GM12878 (cell line): ENCODE data around the gene COL6A1. TPM values are rescaled to one million over a fixed set of nuclear protein-coding genes. Genes with fewer than 3 reads are reported as not detected.

ENCODE experiments used
- ATAC-seq: fragments of 200-7000 bp; cut with Tn5 transposase; 3 replicates; pipeline ENCODE4 v1.9.1; 2020; ENCODE audit warnings: mild to moderate bottlenecking, moderate library complexity
- BruUV-seq: library from RNA; stranded (reverse); fragments of 400-500 nt; replicated peaks from 2 replicates; lab custom pipeline; 2021; lab: Mats Ljungman, UMichigan
- CTCF ChIA-PET: fragments of 300-600 bp; sonication (Branson Sonifier 250); formaldehyde crosslinking; extraction: SDS; loops from one replicate; lab custom pipeline; 2021; ENCODE audit warnings: inconsistent platforms; lab: Yijun Ruan, JAX
- POLR2A ChIA-PET: fragments of 350-600 bp; formaldehyde crosslinking; extraction: SDS; loops from one replicate; lab custom pipeline; 2021; ENCODE audit warnings: inconsistent platforms; lab: Charles Lee
- RAD21 ChIA-PET: fragments of 300-600 bp; sonication (Branson Sonifier 250); formaldehyde crosslinking; loops from one replicate; lab custom pipeline; 2023; ENCODE audit warnings: antibody characterized with exemption; ENCODE audit not compliant: unreplicated experiment; lab: Charles Lee
- SMC1A ChIA-PET: fragments of 300-600 bp; sonication (Branson Sonifier 250); formaldehyde crosslinking; loops from one replicate; lab custom pipeline; 2023; ENCODE audit not compliant: unreplicated experiment, uncharacterized antibody; lab: Charles Lee
- DNase-seq: peaks from one replicate; pipeline ENCODE4 v3.0.0-alpha.2; 2011; ENCODE audit warnings: low read depth, low spot score
- FAIRE-seq: peaks from 3 replicates; lab custom pipeline; 2011; peaks lifted over from hg19 to GRCh38; lab: Jason Lieb, UNC
- H2AFZ ChIP-seq: 2 replicates; pipeline ENCODE4 v1.6.0; 2011; ENCODE audit warnings: low read depth, low read length, control low read depth; ENCODE audit not compliant: control insufficient read depth
- H3K27ac ChIP-seq: 2 replicates; pipeline ENCODE4 v1.5.1; 2011; ENCODE audit warnings: control low read depth; ENCODE audit not compliant: control insufficient read depth, insufficient read depth
- H3K27me3 ChIP-seq, 2 experiments: replicated peaks in 1 of 2; 2 replicates each; pipeline versions ENCODE4 v1.6.0 to v1.6.1; 2011; ENCODE audit warnings: low read length in 1 of 2; ENCODE audit not compliant: control insufficient read depth in 2 of 2, insufficient read depth in 2 of 2
- H3K36me3 ChIP-seq, 2 experiments: 2 replicates each; pipeline ENCODE4 v1.5.1; 2011; ENCODE audit warnings: low read length in 1 of 2; ENCODE audit not compliant: control insufficient read depth in 2 of 2, insufficient read depth in 2 of 2
- H3K4me1 ChIP-seq: 2 replicates; pipeline ENCODE4 v1.6.1; 2011; ENCODE audit warnings: mild to moderate bottlenecking, low read length, moderate library complexity, mixed read lengths; ENCODE audit not compliant: control insufficient read depth, insufficient read depth
- H3K4me2 ChIP-seq: 2 replicates; pipeline ENCODE4 v1.6.0; 2011; ENCODE audit warnings: control low read depth; ENCODE audit not compliant: control insufficient read depth, insufficient read depth
- H3K4me3 ChIP-seq: fragments of 200-600 bp; sonication (generic); 2 replicates; pipeline ENCODE4 v1.5.1; 2016
- H3K79me2 ChIP-seq: 2 replicates; pipeline ENCODE4 v1.6.0; 2011; ENCODE audit warnings: low read length; ENCODE audit not compliant: control insufficient read depth, insufficient read depth
- H3K9ac ChIP-seq: 2 replicates; pipeline ENCODE4 v1.8.0; 2011; ENCODE audit warnings: low read length, control low read depth, mixed read lengths; ENCODE audit not compliant: control insufficient read depth, insufficient read depth
- H3K9me3 ChIP-seq: replicated peaks from 3 replicates; pipeline ENCODE4 v1.5.1; 2011; ENCODE audit warnings: mild to moderate bottlenecking, low read length; ENCODE audit not compliant: control insufficient read depth, insufficient read depth
- H4K20me1 ChIP-seq: 2 replicates; pipeline ENCODE4 v1.6.0; 2011; ENCODE audit not compliant: control insufficient read depth, insufficient read depth
- CBX3 ChIP-seq: fragments of 200-600 bp; sonication (generic); IDR thresholded peaks from 2 replicates; pipeline ENCODE4 v1.6.1; 2016; ENCODE audit warnings: low read depth, borderline replicate concordance
- CREB1 ChIP-seq: IDR thresholded peaks from 2 replicates; pipeline ENCODE4 v1.6.1; 2012; ENCODE audit warnings: low read depth, mild to moderate bottlenecking, inconsistent platforms
- CREM ChIP-seq: IDR thresholded peaks from 2 replicates; pipeline ENCODE4 v1.6.1; 2014; ENCODE audit warnings: antibody characterized with exemption, low read depth
- KDM1A ChIP-seq: fragments of 200-600 bp; sonication (generic); IDR thresholded peaks from 2 replicates; pipeline ENCODE4 v1.6.1; 2016; ENCODE audit warnings: borderline replicate concordance
- KLF5 ChIP-seq: fragments of 450-650 bp; IDR thresholded peaks from 2 replicates; pipeline ENCODE4 v1.6.1; 2014; ENCODE audit warnings: mild to moderate bottlenecking; ENCODE audit not compliant: partially characterized antibody
- NBN ChIP-seq: fragments of 450-650 bp; IDR thresholded peaks from 2 replicates; pipeline ENCODE4 v1.6.1; 2016
- NFXL1 ChIP-seq: fragments of 450-650 bp; IDR thresholded peaks from 2 replicates; pipeline ENCODE4 v1.6.1; 2017; ENCODE audit warnings: antibody characterized with exemption, mild to moderate bottlenecking, borderline replicate concordance
- NR2C1 ChIP-seq: fragments of 450-650 bp; IDR thresholded peaks from 2 replicates; pipeline ENCODE4 v1.6.1; 2017; ENCODE audit warnings: antibody characterized with exemption, mild to moderate bottlenecking, moderate library complexity
- SMC3 ChIP-seq: IDR thresholded peaks from 2 replicates; pipeline ENCODE4 v1.6.1; 2011; ENCODE audit warnings: low read length, improper control_type of control experiment, borderline replicate concordance
- SP1 ChIP-seq: IDR thresholded peaks from one replicate; pipeline ENCODE4 v1.6.1; 2011; ENCODE audit warnings: low read depth, low read length
- TCF7 ChIP-seq: IDR thresholded peaks from 2 replicates; pipeline ENCODE4 v1.6.1; 2014; ENCODE audit warnings: antibody characterized with exemption, borderline replicate concordance
- WGBS: methylation state at CpG from one replicate; pipeline ENCODE4 v1.1.6; 2016; ENCODE audit warnings: low lambda C conversion rate; ENCODE audit not compliant: insufficient replicate concordance, insufficient coverage; ENCODE audit errors: missing lambda C conversion rate; 5-methylcytosine and 5-hydroxymethylcytosine counted together
- in situ Hi-C: fragments of 300-500 bp; cut with MboI; formaldehyde crosslinking; loops from 9 replicates; pipeline ENCODE4 v1.14.3; 2018; ENCODE audit warnings: mixed read lengths
- intact Hi-C: fragments of 100-400 bp; cut with micrococcal nuclease; formaldehyde crosslinking; loops from one replicate; pipeline ENCODE4 v1.14.2; 2022; ENCODE audit not compliant: unreplicated experiment
- polyA plus RNA-seq, 11 experiments: library from polyadenylated mRNA; depleted of rRNA in 4 of 11; unstranded in 6 of 11; stranded (reverse) in 5 of 11; fragments of >200 nt; fragmentation: Nextera tagmentation in 4 of 11; fragmentation: Illumina TruSeq in 1 of 11; extraction: Ambion mirVana in 4 of 11; extraction: Trizol in 1 of 11; gene quantifications; 1 replicate in 1 of 11; 2 replicates in 10 of 11; pipeline versions ENCODE4 v1.2.1 to v1.2.3, GENCODE V29; 2011 to 2016; ENCODE audit warnings: inconsistent platforms in 2 of 11, missing spikeins in 2 of 11, low read depth in 1 of 11
- total RNA-seq, 4 experiments: library from RNA; depleted of rRNA in 3 of 4; stranded (reverse); fragments of >200 nt in 3 of 4; fragmentation: Illumina TruSeq in 1 of 4; extraction: Trizol in 1 of 4; gene quantifications; 2 replicates each; pipeline versions ENCODE4 v1.2.1 to v1.2.3, GENCODE V29; 2013 to 2021
- TF ChIP-seq, protein P1 (sequence below): fragments of 450-650 bp; IDR thresholded peaks from 2 replicates; pipeline ENCODE4 v1.6.1; 2016; ENCODE audit warnings: mild to moderate bottlenecking, moderate library complexity, borderline replicate concordance
- TF ChIP-seq, protein P2 (sequence below): IDR thresholded peaks from 2 replicates; pipeline ENCODE4 v1.6.1; 2012; ENCODE audit warnings: low read length, inconsistent platforms
- TF ChIP-seq, protein P3 (sequence below): IDR thresholded peaks from 2 replicates; pipeline ENCODE4 v1.6.1; 2011; ENCODE audit warnings: borderline replicate concordance, low read depth, mild to moderate bottlenecking, moderate library complexity, low read length; ENCODE audit not compliant: insufficient read depth, poor library complexity, severe bottlenecking

The COL6A1 gene
- total and polyA plus RNA-seq, 10 of the 15 experiments (the other 5 are each of a cell fraction or from before 2014, with no cell fraction given) = 0.12 to 1.3 (median 0.20) TPM; not detected in 7

- TF ChIP-seq, protein P1, sequence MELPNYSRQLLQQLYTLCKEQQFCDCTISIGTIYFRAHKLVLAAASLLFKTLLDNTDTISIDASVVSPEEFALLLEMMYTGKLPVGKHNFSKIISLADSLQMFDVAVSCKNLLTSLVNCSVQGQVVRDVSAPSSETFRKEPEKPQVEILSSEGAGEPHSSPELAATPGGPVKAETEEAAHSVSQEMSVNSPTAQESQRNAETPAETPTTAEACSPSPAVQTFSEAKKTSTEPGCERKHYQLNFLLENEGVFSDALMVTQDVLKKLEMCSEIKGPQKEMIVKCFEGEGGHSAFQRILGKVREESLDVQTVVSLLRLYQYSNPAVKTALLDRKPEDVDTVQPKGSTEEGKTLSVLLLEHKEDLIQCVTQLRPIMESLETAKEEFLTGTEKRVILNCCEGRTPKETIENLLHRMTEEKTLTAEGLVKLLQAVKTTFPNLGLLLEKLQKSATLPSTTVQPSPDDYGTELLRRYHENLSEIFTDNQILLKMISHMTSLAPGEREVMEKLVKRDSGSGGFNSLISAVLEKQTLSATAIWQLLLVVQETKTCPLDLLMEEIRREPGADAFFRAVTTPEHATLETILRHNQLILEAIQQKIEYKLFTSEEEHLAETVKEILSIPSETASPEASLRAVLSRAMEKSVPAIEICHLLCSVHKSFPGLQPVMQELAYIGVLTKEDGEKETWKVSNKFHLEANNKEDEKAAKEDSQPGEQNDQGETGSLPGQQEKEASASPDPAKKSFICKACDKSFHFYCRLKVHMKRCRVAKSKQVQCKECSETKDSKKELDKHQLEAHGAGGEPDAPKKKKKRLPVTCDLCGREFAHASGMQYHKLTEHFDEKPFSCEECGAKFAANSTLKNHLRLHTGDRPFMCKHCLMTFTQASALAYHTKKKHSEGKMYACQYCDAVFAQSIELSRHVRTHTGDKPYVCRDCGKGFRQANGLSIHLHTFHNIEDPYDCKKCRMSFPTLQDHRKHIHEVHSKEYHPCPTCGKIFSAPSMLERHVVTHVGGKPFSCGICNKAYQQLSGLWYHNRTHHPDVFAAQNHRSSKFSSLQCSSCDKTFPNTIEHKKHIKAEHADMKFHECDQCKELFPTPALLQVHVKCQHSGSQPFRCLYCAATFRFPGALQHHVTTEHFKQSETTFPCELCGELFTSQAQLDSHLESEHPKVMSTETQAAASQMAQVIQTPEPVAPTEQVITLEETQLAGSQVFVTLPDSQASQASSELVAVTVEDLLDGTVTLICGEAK = no peak
- TF ChIP-seq TCF7 (no peak), CREB1 (no peak), SMC3 (no peak), CBX3 (no peak), KLF5 (no peak), NFXL1 (no peak), NR2C1 (no peak)
- TF ChIP-seq, all 136 proteins: peak for 0
These were observed 36.3 kb upstream of the COL6A1 start (continued) for GRCh38 chr21:45945066-45945867.

GRCh38 chr21:45945868-45946210, 35.7 kb upstream of the COL6A1 start:
- Histone ChIP-seq H3K79me2 (no peaks in the 10 kb centered on the region), H3K9me3 (no peaks in the 10 kb centered on the region), H3K4me2 (no peak overlapping the region), H4K20me1 (no peaks in the 10 kb centered on the region), H3K27ac (no peak overlapping the region), H3K27me3 (no peaks in the 10 kb centered on the region), H3K4me3 (no peak overlapping the region), H3K4me1 (no peaks in the 10 kb centered on the region), H3K36me3 (no peaks in the 10 kb centered on the region), H3K9ac (no peak overlapping the region), H2AFZ (no peak overlapping the region)
- ChIA-PET CTCF (no interaction called here), SMC1A (no interaction called here), POLR2A (no interaction called here), RAD21 (no interaction called here)
- intact Hi-C loops (no loop called here), in situ Hi-C loops (no loop called here)
- BruUV-seq = no TSS peak
- TF ChIP-seq, protein P2, sequence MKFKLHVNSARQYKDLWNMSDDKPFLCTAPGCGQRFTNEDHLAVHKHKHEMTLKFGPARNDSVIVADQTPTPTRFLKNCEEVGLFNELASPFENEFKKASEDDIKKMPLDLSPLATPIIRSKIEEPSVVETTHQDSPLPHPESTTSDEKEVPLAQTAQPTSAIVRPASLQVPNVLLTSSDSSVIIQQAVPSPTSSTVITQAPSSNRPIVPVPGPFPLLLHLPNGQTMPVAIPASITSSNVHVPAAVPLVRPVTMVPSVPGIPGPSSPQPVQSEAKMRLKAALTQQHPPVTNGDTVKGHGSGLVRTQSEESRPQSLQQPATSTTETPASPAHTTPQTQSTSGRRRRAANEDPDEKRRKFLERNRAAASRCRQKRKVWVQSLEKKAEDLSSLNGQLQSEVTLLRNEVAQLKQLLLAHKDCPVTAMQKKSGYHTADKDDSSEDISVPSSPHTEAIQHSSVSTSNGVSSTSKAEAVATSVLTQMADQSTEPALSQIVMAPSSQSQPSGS = no peak
- no peak for TF ChIP-seq CREM
- TF ChIP-seq NBN = no peak
- TF ChIP-seq, protein P3, sequence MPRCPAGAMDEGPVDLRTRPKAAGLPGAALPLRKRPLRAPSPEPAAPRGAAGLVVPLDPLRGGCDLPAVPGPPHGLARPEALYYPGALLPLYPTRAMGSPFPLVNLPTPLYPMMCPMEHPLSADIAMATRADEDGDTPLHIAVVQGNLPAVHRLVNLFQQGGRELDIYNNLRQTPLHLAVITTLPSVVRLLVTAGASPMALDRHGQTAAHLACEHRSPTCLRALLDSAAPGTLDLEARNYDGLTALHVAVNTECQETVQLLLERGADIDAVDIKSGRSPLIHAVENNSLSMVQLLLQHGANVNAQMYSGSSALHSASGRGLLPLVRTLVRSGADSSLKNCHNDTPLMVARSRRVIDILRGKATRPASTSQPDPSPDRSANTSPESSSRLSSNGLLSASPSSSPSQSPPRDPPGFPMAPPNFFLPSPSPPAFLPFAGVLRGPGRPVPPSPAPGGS = no peak
- no peak for TF ChIP-seq KDM1A
- TF ChIP-seq SP1 = no peak
- FAIRE-seq (no peak), DNase-seq (no peak), ATAC-seq (no peak)
- WGBS = 25% methylated on average over 12 of the region's 12 CpGs
